WTC11 (cell line): Measurements from ENCODE around the gene NELL1.

Source experiments
- CTCF ChIP-seq: fragments of 200-600 bp; IDR thresholded peaks from 2 replicates; pipeline ENCODE4 v1.8.0; 2022; ENCODE audit warnings: antibody characterized with exemption
- TCF7 ChIP-seq: sonication (generic); formaldehyde crosslinking; IDR thresholded peaks from 2 replicates; pipeline ENCODE4 v1.8.0; 2022; ENCODE audit warnings: mild to moderate bottlenecking, low read depth, missing genetic modification reagents, moderate library complexity
- ZNF281 ChIP-seq: sonication (generic); formaldehyde crosslinking; IDR thresholded peaks from 2 replicates; pipeline ENCODE4 v1.8.0; 2023; ENCODE audit warnings: mild to moderate bottlenecking, missing genetic modification reagents

GRCh38 chr11:20638074-20638473 lies 31.3 kb upstream of the NELL1 start:
- TF ChIP-seq TCF7 (CRISPR knock-in tag) (no peak), ZNF281 (no peak), CTCF (no peak)
